Activated T-helper 1 cell treated with Interleukin-2 at 50 U/mL for 16 hours (primary cell): Measurements from ENCODE around the gene PRR12.
A peak's percentile ranks its signal among the peaks of the same experiment; 100 is the strongest.

Source experiments
- DNase-seq: peaks from one replicate; pipeline ENCODE4 v3.0.0-alpha.2; 2020; ENCODE audit warnings: low read depth

PRR12 gene

GRCh38 chr19:49591731-49592485 is 926 bp downstream of the PRR12 start:
- no peak for DNase-seq

- no peak for DNase-seq
Measured at GRCh38 chr19:49592486-49593232, 1.7 kb downstream of the PRR12 start.

- peak; percentile 83 for DNase-seq
Measured at GRCh38 chr19:49593233-49594113, 2.5 kb downstream of the PRR12 start.

- DNase-seq: no peak
Measured at GRCh38 chr19:49594157-49594992, 3.4 kb downstream of the PRR12 start.

- DNase-seq: no peak
Measured at GRCh38 chr19:49594993-49595818, 4.2 kb downstream of the PRR12 start.

GRCh38 chr19:49595819-49596404 is 4.9 kb downstream of the PRR12 start:
- no peak for DNase-seq

GRCh38 chr19:49596407-49596806 is 5.4 kb downstream of the PRR12 start:
- DNase-seq: no peak

- no peak for DNase-seq
Measured at GRCh38 chr19:49596954-49597702, 6.1 kb downstream of the PRR12 start.

- DNase-seq: no peak
Measured at GRCh38 chr19:49597703-49597974, 6.7 kb downstream of the PRR12 start.

GRCh38 chr19:49599378-49600295 is 8.7 kb downstream of the PRR12 start:
- DNase-seq: no peak

- no peak for DNase-seq
Measured at GRCh38 chr19:49601482-49602038, 10.6 kb downstream of the PRR12 start.

GRCh38 chr19:49602806-49603205 is 11.8 kb downstream of the PRR12 start:
- DNase-seq: no peak

GRCh38 chr19:49605605-49606004 is 14.6 kb downstream of the PRR12 start:
- DNase-seq: no peak

GRCh38 chr19:49609499-49610092 is 18.6 kb downstream of the PRR12 start:
- DNase-seq: no peak

GRCh38 chr19:49613374-49613773 is 22.4 kb downstream of the PRR12 start:
- DNase-seq: no peak

GRCh38 chr19:49614096-49614833 is 23.3 kb downstream of the PRR12 start:
- no peak for DNase-seq

GRCh38 chr19:49615861-49616260 is 24.9 kb downstream of the PRR12 start:
- DNase-seq: no peak
